GM18951 (cell line): ENCODE results near the gene KCNMB4.

Experiments used
- POLR2A ChIP-seq: IDR thresholded peaks from 4 replicates; pipeline ENCODE4 v1.6.1; 2011; ENCODE audit warnings: mild to moderate bottlenecking; ENCODE audit not compliant: insufficient read length, insufficient read depth; ENCODE audit errors: extremely low read depth
- in situ Hi-C: fragments of 300-500 bp; cut with MboI; formaldehyde crosslinking; loops from one replicate; pipeline ENCODE4 v1.12.0; 2022; ENCODE audit warnings: low sequenced_read_pairs, mixed read lengths, inconsistent platforms; ENCODE audit not compliant: unreplicated experiment

The KCNMB4 gene

GRCh38 chr12:70393787-70394499 is 27.9 kb downstream of the KCNMB4 start:
- no peak for TF ChIP-seq POLR2A
- in situ Hi-C loops, result no loop called here

DNA sequence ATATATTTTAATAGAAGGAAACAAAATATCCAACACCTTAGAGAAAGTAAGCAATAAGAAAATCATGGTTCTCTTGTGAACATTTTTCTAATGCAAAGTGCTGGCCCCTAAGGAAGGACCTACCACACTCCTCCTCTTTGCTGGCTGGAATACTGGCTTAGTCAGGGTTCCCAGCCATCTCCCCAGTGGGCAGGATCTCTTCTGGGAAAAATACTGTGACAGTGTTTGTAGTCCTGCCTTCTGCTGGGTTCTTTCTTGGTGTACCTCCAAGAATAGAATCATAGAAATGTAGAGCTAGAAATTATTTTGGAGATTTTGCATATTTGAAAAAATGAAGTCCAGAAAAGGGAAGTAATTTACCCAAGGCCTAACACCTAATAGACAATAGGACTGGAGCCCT is 31.9 kb downstream of the KCNMB4 start:
- TF ChIP-seq POLR2A, result no peak
- in situ Hi-C loops, result no loop called here

DNA sequence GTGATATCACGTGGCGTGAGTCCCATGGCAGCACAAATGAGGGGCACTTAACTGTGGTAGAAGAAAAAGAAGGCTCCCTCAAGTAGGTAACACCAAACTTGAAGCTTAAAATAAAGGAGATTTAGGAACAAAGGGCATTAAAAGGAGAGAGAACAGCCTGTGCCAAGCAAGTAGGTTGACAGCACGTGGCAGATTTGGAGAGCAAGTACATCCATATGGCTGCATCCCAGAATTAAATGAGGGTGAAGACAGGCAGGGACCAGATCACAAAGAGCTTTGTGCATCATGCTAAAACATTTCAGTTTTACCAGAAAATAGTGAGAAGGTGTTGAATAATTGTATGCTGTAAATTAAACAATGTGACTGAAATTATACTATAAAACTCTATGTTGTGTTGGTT is 32.8 kb downstream of the KCNMB4 start:
- TF ChIP-seq POLR2A, result no peak
- in situ Hi-C loops, result no loop called here

DNA sequence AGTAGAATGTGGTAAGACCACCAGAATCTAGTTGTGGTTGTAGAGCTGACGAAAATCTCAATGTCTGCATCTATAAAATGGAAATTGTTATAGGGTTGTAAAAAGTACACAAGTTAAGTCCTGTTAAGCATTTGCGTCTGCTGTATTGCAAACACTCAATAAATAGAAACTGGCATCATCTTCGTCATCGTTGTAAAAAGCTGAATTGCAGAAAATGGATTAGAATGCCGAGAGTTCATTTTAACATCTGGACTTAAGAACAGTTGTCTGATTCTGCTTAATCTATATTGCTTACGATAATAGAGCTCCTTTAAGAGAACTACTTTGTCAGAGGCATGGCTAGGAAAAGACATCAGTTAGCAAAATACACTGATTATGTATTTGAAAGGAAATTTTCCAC is 33.2 kb downstream of the KCNMB4 start:
- no peak for TF ChIP-seq POLR2A
- in situ Hi-C loops, result no loop called here

- TF ChIP-seq POLR2A, result no peak
- in situ Hi-C loops, result no loop called here
Observed at GRCh38 chr12:70400124-70400523, 34.0 kb downstream of the KCNMB4 start.

GRCh38 chr12:70402597-70402996 is 36.5 kb downstream of the KCNMB4 start:
- no peak for TF ChIP-seq POLR2A
- in situ Hi-C loops, result no loop called here

- in situ Hi-C loops, result no loop called here
- TF ChIP-seq POLR2A, result no peak
Observed at GRCh38 chr12:70403826-70404225, 37.7 kb downstream of the KCNMB4 start.

- TF ChIP-seq POLR2A, result no peak
- in situ Hi-C loops, result no loop called here
Observed at GRCh38 chr12:70408004-70408790, 42.1 kb downstream of the KCNMB4 start.

DNA sequence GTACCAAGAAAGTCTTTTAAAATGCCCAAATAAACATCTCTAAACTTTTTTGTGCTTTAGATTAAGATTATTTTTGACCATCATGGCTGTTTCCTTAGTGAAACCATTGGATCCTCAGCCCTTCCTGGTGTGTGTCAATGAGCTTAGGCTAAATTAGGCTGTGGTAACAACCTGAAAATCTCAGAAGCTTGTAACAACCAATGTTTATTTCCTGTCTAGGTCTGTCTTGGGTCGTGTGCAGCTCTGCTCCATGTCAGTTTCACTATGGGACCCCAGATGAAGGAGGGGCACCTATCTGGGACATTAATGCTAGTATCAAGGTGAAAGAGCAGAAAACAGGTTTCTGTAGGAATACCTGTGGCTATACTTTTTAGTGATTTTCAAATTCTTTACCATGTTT is 49.9 kb downstream of the KCNMB4 start:
- TF ChIP-seq POLR2A, result no peak
- in situ Hi-C loops, result no loop called here

GRCh38 chr12:70417121-70417520 is 51.0 kb downstream of the KCNMB4 start:
- in situ Hi-C loops, result no loop called here
- TF ChIP-seq POLR2A, result no peak

- in situ Hi-C loops, result no loop called here
Observed at GRCh38 chr12:70418101-70418500, 52.0 kb downstream of the KCNMB4 start.

DNA sequence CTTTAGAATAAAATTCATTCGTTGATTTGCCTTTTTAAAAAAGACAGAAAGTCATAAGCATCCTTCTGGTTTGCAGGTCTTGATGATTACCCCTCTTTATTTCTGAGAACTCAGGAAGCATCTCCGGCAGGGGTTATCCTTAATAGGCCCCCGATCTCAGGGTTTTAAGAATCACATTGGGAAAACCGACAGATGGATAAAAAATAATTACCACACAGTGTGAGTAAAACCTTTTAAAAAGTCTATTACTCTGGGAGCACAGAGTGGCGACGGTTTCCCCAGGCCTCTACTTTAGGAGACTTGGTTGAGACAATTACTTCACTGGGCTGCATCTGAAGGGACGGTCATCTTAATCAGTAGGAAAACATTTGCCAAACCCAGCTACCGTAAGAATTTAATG is 56.5 kb downstream of the KCNMB4 start:
- TF ChIP-seq POLR2A, result no peak
- in situ Hi-C loops, result no loop called here

More at GRCh38 chr12:70418101-70418500, 52.0 kb downstream of the KCNMB4 start:
- no peak for TF ChIP-seq POLR2A

- in situ Hi-C loops, result no loop called here
- no peak for TF ChIP-seq POLR2A
Observed at GRCh38 chr12:70426620-70427019, 60.5 kb downstream of the KCNMB4 start.

DNA sequence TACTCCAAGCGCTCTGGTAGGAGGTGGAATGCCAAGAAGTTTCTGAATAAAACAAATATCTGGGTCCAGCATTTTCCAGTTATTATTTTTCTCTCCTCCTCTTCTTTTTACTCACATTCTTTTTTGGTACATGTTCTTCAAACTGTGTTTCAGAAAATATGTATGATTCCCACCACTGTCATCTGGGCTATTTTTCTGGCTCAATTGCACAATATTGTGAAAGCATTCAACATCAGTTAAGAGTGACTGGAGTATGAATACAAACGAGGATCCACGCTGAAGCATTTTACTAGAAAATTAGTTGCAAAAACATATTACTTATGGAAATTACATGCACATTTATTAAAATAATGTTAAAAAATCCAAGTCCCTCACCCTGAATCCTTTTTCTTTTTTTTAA is 61.5 kb downstream of the KCNMB4 start:
- in situ Hi-C loops, result no loop called here
- TF ChIP-seq POLR2A, result no peak
